Stimulated activated CD8-positive, alpha-beta memory T cell treated with anti-CD3 and anti-CD28 coated beads, Interleukin-4, amount 100 ng/mL, for 1 hour (primary cell): ENCODE results near the gene FAAH2.
A peak's percentile ranks its signal among the peaks of the same experiment; 100 is the strongest.
"Not testable (repeated sequence)": the region's sequence is repeated elsewhere in the genome, so short reads cannot be mapped to it uniquely, and the experiment has no call there.

ENCODE experiments used
- DNase-seq, 2 donors: peaks; one replicate each; pipeline ENCODE4 v3.0.0-alpha.2; 2020; ENCODE audit warnings: low read depth in 2 of 2, low spot score in 1 of 2

The FAAH2 gene, protein sequence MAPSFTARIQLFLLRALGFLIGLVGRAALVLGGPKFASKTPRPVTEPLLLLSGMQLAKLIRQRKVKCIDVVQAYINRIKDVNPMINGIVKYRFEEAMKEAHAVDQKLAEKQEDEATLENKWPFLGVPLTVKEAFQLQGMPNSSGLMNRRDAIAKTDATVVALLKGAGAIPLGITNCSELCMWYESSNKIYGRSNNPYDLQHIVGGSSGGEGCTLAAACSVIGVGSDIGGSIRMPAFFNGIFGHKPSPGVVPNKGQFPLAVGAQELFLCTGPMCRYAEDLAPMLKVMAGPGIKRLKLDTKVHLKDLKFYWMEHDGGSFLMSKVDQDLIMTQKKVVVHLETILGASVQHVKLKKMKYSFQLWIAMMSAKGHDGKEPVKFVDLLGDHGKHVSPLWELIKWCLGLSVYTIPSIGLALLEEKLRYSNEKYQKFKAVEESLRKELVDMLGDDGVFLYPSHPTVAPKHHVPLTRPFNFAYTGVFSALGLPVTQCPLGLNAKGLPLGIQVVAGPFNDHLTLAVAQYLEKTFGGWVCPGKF

DNA sequence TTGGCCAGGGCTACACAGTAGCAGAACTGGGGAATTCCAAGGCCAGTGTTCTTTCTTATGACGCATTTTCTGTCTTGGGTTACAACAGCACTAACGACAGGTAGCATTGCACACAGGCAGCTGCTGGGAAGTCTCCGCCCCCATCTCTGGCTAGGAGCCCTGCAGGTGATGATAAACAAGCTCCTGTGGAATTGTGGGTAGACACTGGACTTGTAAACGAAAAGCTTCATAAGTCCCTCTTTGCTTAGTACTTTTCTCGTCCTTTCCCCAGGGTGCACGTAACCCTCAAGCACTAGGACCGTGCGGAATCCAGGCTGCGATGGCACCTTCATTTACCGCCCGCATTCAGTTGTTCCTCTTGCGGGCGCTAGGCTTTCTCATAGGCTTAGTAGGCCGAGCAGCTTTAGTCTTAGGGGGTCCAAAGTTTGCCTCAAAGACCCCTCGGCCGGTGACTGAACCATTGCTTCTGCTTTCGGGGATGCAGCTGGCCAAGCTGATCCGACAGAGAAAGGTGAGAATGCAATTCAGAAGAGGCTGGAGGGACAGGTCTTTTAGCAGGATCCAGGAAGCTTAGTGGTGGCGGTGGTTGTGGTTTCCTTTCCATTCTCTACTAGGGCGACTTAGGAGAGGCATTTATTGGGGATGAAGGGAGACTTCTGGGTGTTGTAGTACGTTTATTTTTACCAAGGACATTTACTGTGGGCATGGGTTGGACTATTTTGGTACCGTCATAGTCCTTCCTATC lies at the start of gene FAAH2:
FAAH2 (plus strand) TSS at position 200 of the 745 bp plus-strand sequence; CDS start at position 320, 120 bp downstream.
- DNase-seq, result peak in 1 of 2 donors; percentile 25

DNA sequence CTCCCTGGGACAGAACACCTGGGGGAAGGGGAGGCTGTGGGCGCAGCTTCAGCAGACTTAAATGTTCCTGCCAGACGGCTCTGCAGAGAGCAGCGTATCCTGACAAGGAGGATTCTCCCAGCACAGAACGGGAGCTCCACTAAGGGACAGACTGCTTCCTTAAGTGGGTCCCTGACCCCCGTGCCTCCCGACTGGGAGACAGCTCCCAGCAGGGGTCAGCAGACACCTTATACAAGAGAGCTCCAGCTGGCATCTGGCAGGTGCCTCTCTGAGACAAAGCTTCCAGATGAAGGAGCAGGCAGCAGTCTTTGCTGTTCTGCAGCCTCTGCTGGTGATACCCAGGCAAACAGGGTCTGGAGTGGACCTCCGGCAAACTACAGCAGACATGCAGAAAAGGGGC lies 44.5 kb upstream of the FAAH2 start:
- no peak for DNase-seq

DNA sequence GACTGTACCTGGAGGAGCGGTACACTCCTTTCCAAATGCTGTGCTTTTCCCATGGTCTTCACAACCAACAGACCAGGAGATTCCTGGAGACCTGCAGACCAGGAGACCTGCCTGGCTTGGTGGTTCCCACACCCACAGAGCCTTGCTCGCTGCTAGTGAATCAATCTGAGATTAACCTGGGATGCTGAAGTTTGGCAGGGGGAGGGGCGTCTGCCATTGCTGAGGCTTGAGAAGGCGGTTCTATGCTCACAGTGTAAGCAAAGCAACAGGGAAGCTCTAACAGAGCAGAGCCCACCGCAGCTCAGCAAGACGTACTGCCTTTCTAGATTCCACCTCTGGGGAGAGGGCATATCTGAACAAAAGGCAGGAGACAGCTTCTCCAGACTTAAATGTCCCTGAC lies 34.5 kb upstream of the FAAH2 start:
- DNase-seq, result no peak

DNA sequence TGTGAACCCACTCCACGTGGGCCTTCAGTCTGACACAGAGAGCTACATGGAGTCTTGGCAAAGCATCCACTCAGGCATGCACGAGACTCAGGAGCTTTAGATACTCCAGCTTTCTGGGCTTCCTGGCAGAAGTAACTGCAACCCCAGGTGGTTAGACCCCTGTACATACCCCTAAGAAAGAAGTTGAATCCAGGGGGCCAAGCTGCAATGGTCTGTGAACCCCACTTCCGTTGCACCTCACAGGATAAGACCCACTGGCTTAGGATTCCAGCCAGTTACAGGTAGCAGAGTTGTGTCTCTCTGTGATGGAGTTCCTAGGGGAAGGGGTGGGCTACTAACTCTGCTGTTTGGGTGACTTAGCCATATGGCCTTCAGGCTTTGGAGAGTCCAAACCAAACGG lies 21.4 kb upstream of the FAAH2 start:
- DNase-seq, result no peak

DNA sequence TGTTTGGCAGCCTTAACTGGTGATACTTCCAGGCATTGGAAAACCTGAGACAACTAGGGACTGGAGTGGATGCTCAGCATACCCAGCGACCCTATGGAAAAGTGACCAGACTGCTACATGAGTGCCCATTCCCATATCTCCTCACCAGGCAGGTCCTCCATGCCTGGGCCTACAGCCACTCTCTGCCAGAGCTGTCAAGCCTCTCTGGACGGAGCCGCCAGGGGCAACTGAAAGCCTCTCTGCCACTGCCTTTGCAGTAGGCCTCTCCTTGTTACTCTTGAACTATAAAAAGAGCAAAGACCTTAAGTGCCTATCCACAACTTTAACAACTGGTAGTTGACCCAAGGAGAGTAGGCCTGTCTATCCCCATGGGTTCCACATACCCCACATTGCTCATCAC lies 20.2 kb upstream of the FAAH2 start:
- DNase-seq, result no peak

DNA sequence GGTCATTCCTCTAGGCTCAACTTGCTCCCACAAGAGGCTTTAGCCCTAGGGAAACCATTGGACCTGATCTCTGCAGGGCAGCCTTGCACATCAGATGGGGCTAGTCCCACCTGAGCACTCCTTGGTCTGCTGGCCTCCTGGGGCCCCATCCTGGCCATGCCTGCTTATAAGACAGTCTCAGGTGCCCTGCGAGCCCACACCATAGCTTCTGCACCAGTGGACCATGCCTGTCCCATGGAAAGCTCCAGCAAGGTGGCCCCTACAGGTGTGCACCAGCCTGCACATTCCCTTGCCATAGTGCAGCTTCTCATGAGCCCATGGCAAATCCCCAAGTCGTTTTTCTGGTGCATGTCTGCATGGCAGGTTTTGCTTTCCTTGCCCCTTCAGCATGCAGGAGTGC lies 19.6 kb upstream of the FAAH2 start:
- no peak for DNase-seq

DNA sequence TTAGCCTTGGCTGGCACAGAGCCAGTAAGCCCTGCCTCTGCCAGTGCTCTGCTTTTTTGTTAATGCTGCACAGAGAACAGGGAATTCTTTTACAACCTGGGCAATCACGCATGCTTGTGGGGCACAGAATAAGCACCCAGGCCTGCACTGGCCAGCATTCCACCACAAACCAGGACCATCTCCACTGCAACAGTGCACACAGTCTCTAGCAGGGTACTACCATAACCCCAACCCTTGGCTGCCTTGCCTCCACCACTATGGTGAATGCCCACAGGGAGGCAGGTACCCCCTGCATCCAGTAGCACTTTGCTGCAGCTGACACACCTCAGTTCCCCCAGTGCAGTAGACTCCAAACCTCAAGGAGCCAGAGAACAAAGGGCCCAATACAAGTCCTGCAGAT lies 19.2 kb upstream of the FAAH2 start:
- no peak for DNase-seq

DNA sequence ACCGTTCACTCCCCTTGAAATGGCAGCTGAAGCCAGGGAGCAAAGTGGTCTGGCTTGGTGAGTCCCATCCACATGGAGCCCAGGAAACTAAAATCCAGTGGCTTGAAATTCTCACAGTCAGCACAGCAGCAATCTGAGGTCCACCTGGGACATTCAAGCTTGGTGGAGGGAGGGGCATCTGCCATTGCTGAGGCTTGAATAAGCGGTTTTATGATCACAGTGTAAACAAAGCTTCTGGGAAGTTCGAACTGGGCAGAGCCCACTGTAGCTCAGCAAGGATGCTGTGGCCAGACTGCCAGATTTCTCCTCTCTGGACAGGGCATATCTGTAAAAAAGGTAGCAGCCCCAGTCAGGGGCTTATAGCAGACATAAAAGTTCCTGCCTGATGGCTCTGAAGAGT lies 15.5 kb upstream of the FAAH2 start:
- no peak for DNase-seq

DNA sequence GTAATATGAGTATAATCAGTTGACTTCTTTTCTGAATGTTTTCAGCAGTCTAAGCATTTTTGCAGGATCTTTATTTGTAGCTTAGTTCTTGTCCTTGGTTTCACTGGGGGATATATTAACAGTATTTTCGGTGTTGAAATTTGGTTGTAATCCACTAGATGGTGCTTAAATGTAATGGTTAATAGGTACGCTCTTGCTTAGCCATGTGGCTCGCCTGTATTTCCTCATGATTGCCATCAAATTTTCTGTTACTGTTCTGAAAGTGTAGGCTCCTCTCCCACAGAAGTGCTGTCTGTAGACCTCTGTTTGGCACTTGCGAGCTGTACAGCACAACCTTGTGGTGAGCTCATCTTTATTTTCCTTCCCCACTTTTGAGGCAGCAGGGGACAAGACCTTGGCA lies 3.9 kb upstream of the FAAH2 start:
- no peak for DNase-seq

DNA sequence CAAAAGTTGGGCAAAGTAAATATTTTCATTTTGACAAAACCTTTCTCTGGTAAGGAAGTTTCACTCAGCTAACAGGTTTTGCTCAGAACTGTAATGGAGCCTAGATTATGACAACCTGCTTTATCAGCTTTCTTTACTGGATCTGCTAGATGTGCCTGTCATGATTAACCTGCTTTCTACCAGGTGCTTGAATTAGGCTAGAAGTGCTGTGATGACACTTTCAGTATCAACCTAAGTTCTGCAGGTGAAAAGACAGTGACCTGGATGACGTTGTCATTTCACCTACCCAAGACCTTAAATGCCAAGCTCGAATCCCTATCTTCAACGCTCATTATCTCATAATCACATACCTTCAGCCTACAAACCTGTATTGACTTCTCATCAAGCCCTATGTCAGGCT lies 1.5 kb upstream of the FAAH2 start:
- DNase-seq, result no peak

DNA sequence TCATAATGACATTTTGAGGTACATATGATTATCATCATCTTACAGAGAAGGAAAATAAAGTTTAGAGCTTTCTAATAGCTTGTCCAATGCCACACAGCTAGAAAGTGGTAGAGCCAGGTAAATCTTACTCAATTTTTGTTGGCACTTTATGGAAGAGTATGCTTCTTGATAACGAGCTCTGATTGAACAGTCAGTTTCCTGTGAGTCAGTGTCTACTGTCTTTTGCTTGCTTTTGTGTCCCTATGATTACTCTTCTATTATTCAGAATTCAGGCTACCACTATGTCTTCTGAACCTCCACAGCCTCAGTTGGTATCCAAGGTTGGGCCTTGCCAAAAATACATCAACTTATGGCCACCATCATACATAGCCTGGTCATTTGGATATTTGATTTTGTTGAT lies 2.6 kb downstream of the FAAH2 start:
- DNase-seq, result no peak

DNA sequence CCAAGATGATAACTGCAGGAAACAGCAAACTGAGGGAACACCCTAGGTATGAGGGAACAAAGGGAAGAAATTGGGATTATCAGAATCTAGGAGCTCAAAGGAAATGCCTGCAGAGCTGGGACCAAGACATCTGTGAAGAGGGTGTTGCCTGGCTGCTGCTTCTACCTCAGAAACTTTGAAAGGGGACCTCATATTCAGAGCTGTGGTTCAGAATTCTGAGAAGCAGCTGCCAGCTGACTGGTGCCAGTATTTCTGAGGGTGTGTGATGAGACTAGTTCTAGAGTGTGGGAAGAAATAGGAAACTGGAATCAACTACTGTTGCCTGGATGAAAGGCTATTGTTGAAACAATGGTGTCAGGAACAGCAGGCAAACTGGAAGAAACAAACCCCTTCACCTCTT lies 8.5 kb downstream of the FAAH2 start:
- no peak for DNase-seq

DNA sequence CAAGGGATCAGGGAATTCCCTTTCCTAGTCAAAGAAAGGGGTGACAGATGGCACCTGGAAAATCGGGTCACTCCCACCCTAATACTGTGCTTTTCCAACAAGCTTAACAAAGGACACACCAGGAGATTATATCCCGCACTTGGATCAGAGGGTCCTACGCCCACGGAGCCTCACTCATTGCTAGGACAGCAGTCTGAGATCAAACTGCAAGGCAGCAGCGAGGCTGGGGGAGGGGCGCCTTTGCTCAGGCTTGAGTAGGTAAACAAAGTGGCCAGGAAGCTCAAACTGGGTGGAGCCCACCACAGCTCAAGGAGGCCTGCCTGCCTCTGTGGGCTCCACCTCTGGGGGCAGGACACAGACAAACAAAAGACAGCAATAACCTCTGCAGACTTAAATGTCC lies 9.2 kb downstream of the FAAH2 start:
- not testable (repeated sequence) for DNase-seq

DNA sequence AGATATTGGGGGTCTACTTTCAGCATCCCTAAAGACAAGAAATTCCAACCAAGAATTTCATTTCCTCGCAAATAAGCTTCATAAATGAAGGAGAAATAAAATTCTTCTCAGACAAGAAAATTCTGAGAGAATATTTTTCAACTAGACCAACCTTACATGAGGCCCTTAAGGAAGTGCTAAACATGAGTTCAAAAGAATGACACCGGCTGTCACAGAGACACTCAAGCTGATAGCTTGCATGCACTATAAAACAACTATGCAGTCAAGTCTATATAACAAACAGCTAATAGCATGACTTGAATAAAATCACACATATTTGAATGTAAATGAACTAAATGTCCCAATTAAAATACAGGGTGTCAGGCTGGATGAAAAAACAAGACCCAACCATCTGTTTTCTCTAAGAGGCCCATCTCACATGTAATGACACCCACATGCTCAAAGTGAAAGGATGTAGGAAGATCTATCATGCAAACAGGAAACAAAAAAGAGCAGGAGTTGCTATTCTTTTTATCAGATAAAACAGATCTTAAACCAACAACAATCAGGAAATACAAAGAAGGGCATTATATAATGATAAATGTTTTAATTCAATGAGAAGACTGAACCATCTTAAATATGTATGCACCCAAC lies 27.2 kb downstream of the FAAH2 start:
- DNase-seq, result no peak

DNA sequence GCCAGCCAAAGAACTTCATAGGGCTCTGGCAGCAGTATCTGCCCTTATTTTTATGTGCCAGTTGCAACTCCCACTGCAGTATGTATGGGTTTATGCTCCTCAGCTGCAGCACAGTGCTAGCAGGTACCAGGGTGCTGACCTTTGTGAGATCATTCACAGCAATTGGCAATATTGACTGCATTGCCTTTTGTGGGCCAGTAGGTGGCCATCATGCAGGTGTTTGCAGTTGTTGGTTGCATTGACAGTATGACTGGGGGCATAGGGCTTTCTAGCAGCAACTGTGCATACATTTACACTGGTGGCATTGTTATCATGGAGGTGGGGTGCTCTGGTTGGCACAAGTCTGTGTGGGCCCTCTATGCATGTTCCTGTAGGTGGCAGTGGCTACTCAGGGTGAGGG lies 42.5 kb downstream of the FAAH2 start:
- DNase-seq, result no peak

DNA sequence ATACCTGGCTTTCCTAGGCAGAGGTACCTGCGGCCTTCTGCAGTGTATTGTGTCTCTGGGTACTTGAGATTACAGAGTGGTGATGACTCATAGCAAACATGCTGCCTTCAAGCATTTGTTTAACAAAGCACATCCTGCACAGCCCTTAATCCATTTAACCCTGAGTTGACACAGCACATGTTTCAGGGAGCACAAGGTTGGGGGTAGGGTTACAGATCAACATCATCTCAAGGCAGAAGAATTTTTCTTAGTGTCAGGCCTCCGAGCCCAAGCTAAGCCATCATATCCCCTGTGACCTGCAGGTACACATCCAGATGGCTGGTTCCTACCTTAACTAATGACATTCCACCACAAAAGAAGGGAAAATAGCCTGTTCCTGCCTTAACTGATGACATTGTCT lies 49.3 kb downstream of the FAAH2 start:
- not testable (repeated sequence) for DNase-seq

DNA sequence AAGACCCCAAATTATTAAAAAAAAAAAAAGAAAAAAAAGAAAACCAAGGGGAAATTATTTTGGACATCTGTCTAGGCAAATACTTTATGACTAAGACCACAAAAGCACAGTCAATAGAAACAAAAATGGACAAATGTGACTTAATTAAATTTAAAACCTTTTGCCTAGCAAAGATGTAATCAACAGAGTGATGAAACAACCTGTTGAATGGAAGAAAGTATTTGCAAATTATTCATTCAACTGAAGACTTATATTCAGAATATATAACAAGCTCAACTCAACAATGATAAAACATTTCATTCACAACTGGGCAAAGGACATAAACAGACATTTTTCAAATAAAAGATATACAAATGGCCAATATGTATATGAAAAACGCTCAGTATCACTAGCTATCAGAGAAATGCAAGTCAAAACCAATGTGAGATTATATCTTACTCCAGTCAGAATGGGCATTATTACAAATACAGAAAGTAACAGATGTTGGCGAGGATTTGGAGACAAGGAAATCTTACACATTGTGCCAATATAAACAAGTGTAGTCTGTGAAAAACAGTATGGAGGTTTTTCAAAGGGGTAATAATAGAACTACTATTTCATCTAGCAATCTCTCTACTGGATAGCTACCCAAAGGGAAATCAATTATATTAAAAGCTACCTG lies 67.1 kb downstream of the FAAH2 start:
- no peak for DNase-seq

DNA sequence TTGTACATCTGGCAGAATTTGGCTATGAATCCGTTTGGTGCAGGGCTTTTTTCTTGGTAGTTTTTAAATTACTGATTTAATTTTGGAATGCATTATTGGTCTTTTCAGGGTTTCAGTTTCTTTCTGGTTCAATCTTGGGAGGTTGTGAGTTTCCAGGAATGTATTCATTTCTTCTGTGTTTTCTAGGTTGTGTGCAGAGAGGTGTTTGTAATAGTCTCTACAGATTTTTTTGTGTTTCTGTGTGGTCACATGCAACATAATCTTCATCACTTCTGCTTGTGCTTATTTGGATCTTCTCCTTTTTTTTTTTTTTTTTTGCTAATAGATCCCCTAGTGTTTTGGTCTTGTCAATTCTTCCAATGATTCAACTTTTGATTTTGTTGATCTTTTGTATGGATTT lies 77.6 kb downstream of the FAAH2 start:
- no peak for DNase-seq

DNA sequence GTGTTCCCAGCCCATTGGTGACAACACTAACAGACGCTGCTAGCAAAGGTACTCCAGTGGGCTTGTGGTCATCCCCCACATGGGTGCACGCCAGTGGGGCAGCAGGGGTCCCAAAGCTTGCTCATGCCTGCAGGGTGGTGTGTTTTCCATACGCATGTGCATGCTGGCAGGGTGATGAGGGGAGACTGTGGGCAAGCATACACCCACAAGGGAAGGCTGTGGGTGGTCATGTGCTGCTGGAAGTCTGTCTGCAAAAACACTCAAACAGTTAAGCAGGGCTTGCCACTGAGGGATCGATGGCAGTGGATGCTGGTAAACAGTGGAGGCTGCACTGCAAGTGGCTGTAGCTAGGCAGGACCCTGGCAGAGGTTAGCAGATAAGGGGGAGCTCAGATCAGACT lies 79.9 kb downstream of the FAAH2 start:
- DNase-seq, result no peak

DNA sequence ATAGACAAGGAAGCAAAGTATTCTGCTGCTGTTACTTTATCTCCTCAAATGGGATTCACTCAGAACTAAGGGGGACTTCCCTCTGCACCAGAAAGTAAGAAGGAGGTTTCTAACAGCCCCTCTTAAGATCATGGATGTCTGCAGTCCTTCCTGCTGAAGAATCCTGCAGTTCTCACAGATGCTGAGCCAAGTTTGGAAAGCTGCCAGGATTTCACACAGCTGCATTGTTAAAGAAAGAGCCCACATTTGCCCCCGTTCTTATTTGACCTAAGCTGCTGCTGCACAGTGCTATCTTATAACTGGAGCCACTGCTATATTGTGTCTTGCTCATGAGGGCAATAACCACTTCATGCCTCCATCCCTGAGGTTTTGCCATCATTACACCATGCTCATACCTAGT lies 81.1 kb downstream of the FAAH2 start:
- DNase-seq, result no peak

DNA sequence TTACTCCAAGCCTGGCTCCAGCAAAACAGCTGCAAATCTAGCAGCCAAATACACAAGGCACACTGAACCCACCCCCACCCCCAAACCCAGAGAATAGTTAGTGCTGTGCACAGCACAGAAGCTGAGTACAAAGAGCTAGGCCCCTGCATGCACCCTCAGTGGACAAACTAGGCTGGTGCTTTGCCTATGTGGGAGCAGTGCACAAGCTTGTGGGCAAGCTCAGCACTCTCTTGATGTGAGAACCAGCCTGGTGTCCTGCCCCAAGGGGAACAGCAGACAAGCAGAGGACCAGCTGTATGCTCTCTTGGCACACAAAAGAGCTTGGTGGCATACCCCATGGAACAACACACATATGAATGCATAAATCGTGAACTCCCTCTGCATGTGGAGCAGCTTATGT lies 81.7 kb downstream of the FAAH2 start:
- DNase-seq, result no peak
